ENCODE measurements around the gene KMT5B. TPM values are rescaled to one million over a fixed set of nuclear protein-coding genes. Genes with fewer than 3 reads are reported as not detected.

The KMT5B gene
- total RNA-seq, 2 donors from 2014 or later: 30.0 to 32.2 TPM

DNA sequence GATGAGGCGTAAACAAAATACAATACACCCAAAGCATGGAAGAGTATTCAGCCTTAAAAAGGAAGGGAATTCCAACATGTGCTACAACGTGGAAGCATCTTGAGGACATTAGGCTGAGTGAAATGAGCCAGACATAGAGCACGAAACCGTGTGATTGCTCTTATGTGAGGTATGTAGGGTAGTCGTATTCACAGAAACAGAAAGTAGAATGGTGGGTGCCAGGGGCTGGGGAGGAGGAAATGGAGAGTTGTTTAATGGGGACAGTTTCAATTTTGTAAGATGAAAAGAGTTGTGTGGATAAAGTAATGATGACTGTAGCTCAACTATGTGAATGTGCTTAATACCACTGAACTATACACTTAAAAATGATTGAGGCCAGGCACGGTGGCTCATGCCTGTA, 10.2 kb upstream of the KMT5B start:
- Histone ChIP-seq H3K36me3 (replicated peaks in 1 of 2; ENCODE audit: insufficient read depth in 1 of 2, low read depth in 2 of 2) (no peaks in the 10 kb centered on the region), H3K9me3 (no peaks in the 10 kb centered on the region), H3K27me3 (no peaks in the 10 kb centered on the region), H3K4me3 (no peak overlapping the region), H3K27ac (no peak overlapping the region), H3K4me1 (no peaks in the 10 kb centered on the region)
- ATAC-seq: no peak
- no peak for DNase-seq
- WGBS, 2 donors: 78 to 79% methylated on average over 6 of the region's 6 CpGs
- TF ChIP-seq CTCF (IDR thresholded peaks at IDR 0.05) (no peak), POLR2A (IDR thresholded peaks at IDR 0.05) (no peak)
- intact Hi-C loops (cut with DNase I): no loop called here

- Histone ChIP-seq H3K27me3 (no peaks in the 10 kb centered on the region), H3K4me1 (no peaks in the 10 kb centered on the region), H3K27ac (no peak overlapping the region), H3K9me3 (no peaks in the 10 kb centered on the region), H3K4me3 (no peak overlapping the region), H3K36me3 (replicated peaks in 1 of 2; ENCODE audit: insufficient read depth in 1 of 2, low read depth in 2 of 2) (no peaks in the 10 kb centered on the region)
- no peak for TF ChIP-seq CTCF (IDR thresholded peaks at IDR 0.05)
- no peak for TF ChIP-seq POLR2A (IDR thresholded peaks at IDR 0.05)
- intact Hi-C loops (cut with DNase I): no loop called here
- ATAC-seq: no peak
- DNase-seq: no peak
- WGBS, 2 donors: 77 to 93% methylated on average over 4 of the region's 5 CpGs
These were observed 8.3 kb upstream of the KMT5B start for GRCh38 chr11:68221406-68221805.

GRCh38 chr11:68216171-68216938, 3.3 kb upstream of the KMT5B start:
- Histone ChIP-seq H3K9me3 (no peaks in the 10 kb centered on the region), H3K4me3 (no peak overlapping the region), H3K27ac (peak overlapping the region in 3 of 4 donors; percentile 9 to 42 (median 27)), H3K27me3 (no peaks in the 10 kb centered on the region), H3K4me1 (peaks cover 19% of the 10 kb centered on the region), H3K36me3 (replicated peaks in 1 of 2; ENCODE audit: insufficient read depth in 1 of 2, low read depth in 2 of 2) (no peaks in the 10 kb centered on the region)
- TF ChIP-seq CTCF (IDR thresholded peaks at IDR 0.05): no peak
- no peak for TF ChIP-seq POLR2A (IDR thresholded peaks at IDR 0.05)
- DNase-seq: peak; percentile 34 to 75 (median 58)
- intact Hi-C loops (cut with DNase I): no loop called here
- 76 to 87% methylated on average over 18 to 22 of the region's 22 CpGs for WGBS, 2 donors
- ATAC-seq: no peak

DNA sequence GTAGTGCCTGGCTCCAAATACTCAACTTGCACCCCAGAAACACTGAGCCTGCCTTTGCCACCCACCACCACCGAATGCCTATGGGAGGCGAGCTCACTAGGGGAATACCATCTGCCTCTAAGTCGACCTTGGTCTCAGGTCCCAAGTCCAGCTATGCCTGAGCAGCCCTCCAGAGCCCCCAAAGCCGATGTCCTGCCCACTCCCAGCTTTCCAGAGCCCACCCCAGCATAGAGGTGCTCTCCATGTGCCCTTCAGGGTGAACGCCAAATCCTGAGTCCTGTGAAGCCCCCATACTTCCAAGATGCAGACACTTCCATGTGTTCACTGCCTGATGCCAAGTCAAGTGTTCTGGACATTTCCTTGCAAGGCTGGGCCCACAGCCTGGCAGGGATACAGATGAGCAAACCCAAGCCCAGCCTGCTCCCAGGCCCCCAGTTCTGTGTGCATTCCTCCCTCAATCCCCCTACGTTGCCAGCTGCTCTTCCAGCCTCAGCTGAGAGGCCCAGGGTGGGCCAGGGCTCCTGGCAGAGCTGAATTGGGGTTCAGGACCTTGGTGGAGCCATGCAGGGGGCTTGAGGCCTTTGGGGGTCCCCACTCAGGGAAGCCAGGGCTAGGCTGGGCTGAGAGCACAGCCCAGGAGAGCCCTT, 2.6 kb upstream of the KMT5B start:
- Histone ChIP-seq H3K27me3 (no peaks in the 10 kb centered on the region), H3K4me1 (peaks cover 26% of the 10 kb centered on the region), H3K9me3 (no peaks in the 10 kb centered on the region), H3K36me3 (replicated peaks in 1 of 2; ENCODE audit: insufficient read depth in 1 of 2, low read depth in 2 of 2) (no peaks in the 10 kb centered on the region), H3K4me3 (no peak overlapping the region), H3K27ac (peak overlapping the region; percentile 9 to 42 (median 21))
- 67 to 76% methylated on average over 4 to 6 of the region's 6 CpGs for WGBS, 2 donors
- ATAC-seq: no peak
- intact Hi-C loops (cut with DNase I): no loop called here
- DNase-seq: no peak
- no peak for TF ChIP-seq POLR2A (IDR thresholded peaks at IDR 0.05)
- TF ChIP-seq CTCF (IDR thresholded peaks at IDR 0.05): no peak

Data from body of pancreas (tissue), 4 donors.